Umbilical cord (tissue), 2 donors: ENCODE data around the gene PKDCC. TPM values are rescaled to one million over a fixed set of nuclear protein-coding genes. Genes with fewer than 3 reads are reported as not detected.
"Not testable (repeated sequence)": the region's sequence is repeated elsewhere in the genome, so short reads cannot be mapped to it uniquely, and the experiment has no call there.

Experiments used
- DNase-seq: peaks from one replicate; pipeline ENCODE4 v3.0.0-alpha.2; 2015; ENCODE audit warnings: low spot score
- total RNA-seq: library from RNA; depleted of rRNA; stranded (reverse); fragments of >200 nt; gene quantifications from one replicate; pipeline ENCODE4 v1.2.3, GENCODE V29; 2014; ENCODE audit warnings: low replicate concordance; ENCODE audit not compliant: insufficient read depth

The PKDCC gene
- total RNA-seq, 1 donor from 2014 or later, result 93.2 TPM

GRCh38 chr2:42030200-42030759 is 17.5 kb upstream of the PKDCC start:
- no peak for DNase-seq

GRCh38 chr2:42030829-42031228 is 17.0 kb upstream of the PKDCC start:
- no peak for DNase-seq

GRCh38 chr2:42031281-42032223 is 16.3 kb upstream of the PKDCC start:
- DNase-seq, result no peak

GRCh38 chr2:42032224-42032620 is 15.6 kb upstream of the PKDCC start:
- no peak for DNase-seq

GRCh38 chr2:42032745-42033144 is 15.1 kb upstream of the PKDCC start:
- DNase-seq, result no peak

GRCh38 chr2:42034096-42034495 is 13.7 kb upstream of the PKDCC start:
- not testable (repeated sequence) for DNase-seq

GRCh38 chr2:42035241-42035640 is 12.6 kb upstream of the PKDCC start:
- DNase-seq, result peak; percentile 93

- DNase-seq, result no peak
These were observed 11.4 kb upstream of the PKDCC start for GRCh38 chr2:42036413-42036812.

- DNase-seq, result no peak
These were observed 10.9 kb upstream of the PKDCC start for GRCh38 chr2:42036940-42037339.

GRCh38 chr2:42040643-42041278 is 7.1 kb upstream of the PKDCC start:
- peak; percentile 81 for DNase-seq

- DNase-seq, result no peak
These were observed 6.3 kb upstream of the PKDCC start for GRCh38 chr2:42041377-42042127.

GRCh38 chr2:42042631-42043355 is 5.0 kb upstream of the PKDCC start:
- no peak for DNase-seq

GRCh38 chr2:42043789-42044394 is 3.9 kb upstream of the PKDCC start:
- no peak for DNase-seq

- DNase-seq, result no peak
These were observed 2.9 kb upstream of the PKDCC start for GRCh38 chr2:42044939-42045338.

- no peak for DNase-seq
These were observed 2.5 kb upstream of the PKDCC start for GRCh38 chr2:42045352-42045751.

GRCh38 chr2:42045848-42046748 is 1.7 kb upstream of the PKDCC start:
- no peak for DNase-seq

- no peak for DNase-seq
These were observed 868 bp upstream of the PKDCC start for GRCh38 chr2:42046819-42047487.

- no peak for DNase-seq
These were observed 739 bp downstream of the PKDCC start for GRCh38 chr2:42048299-42049220.
